ENCODE data around the gene LRIG2. TPM values are rescaled to one million over a fixed set of nuclear protein-coding genes. Genes with fewer than 3 reads are reported as not detected.

Gene LRIG2
- total RNA-seq, 3 donors from 2014 or later (not counting 1 experiment from before 2014, with no cell fraction given) = 20.2 to 28.5 (median 23.7) TPM

DNA sequence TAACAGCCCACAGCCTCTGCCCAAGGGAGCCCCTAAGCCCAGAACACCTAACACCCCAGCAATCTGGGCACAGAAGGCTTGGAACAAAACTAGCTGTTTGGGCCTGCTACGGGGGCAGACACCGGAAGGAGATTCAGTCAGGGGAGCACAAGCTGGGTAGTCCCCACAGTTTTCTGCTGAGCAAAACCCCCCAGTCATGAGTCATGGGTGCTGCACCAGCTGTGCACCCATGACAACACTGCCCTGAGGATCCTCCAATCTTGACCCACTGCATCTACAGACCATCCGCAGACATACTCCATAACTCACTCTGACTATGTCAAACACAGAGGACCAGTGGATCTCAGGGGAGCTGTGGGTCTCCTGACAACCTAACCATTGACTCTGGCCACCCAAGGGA lies 105.1 kb downstream of the LRIG2 start:
- no peaks in the 10 kb centered on the region for H3K4me1 ChIP-seq (ENCODE audit: control insufficient read depth, insufficient read depth, low read length)
- Mint-ChIP-seq H3K36me3 (no peaks in the 10 kb centered on the region), H3K27ac (no peak overlapping the region), H3K9me3 (no peaks in the 10 kb centered on the region), H3K4me3 (no peak overlapping the region), H3K27me3 (ENCODE audit: low read depth in 2 of 2) (peaks cover 25 to 60% of the 10 kb centered on the region in 2 donors), H3K4me1 (no peaks in the 10 kb centered on the region)
- H3K4me3 ChIP-seq (ENCODE audit: low read length) = no peak overlapping the region
- peaks cover 3% of the 10 kb centered on the region for H3K9me3 ChIP-seq (ENCODE audit: control insufficient read depth, insufficient read depth, low read length)
- TF ChIP-seq CTCF (IDR thresholded peaks at IDR 0.05) = no peak
- no peak overlapping the region for H3K27ac ChIP-seq (ENCODE audit: low read length)
- WGBS (ENCODE audit: insufficient coverage) = 92% methylated on average over 3 of the region's 3 CpGs
- intact Hi-C loops (cut with micrococcal nuclease) = no loop called here
- H3K27me3 ChIP-seq (ENCODE audit: control insufficient read depth, insufficient read depth, low read length) = no peaks in the 10 kb centered on the region
- no peaks in the 10 kb centered on the region for H3K36me3 ChIP-seq (ENCODE audit: control insufficient read depth, insufficient read depth, low read length)
- no peak for ATAC-seq
- no peak for DNase-seq

DNA sequence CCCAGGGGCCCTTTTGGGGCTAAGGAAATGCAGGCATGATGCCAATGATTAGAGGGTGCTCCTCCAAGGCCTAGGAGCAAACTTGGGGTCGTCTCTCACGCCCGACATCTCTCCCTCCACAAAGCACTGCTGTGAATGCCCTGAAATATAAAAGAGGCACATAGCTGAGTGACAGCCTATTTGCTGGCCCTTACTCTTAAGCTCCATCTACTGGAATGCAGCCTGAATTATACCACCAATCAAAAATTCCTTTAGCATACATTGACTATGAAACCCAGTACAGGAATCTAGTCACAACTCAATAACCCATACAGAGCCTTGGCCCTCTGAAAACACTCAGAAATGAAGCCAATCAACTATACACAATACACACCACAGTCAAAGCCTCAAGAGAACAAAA lies 105.5 kb downstream of the LRIG2 start:
- no peak for DNase-seq
- no peak for TF ChIP-seq CTCF (IDR thresholded peaks at IDR 0.05)
- whole genome bisulfite sequencing (ENCODE audit: insufficient coverage) = 91% methylated on average over 3 of the region's 3 CpGs
- no peaks in the 10 kb centered on the region for H3K4me1 Mint-ChIP-seq
- Histone ChIP-seq H3K9me3 (ENCODE audit: control insufficient read depth, insufficient read depth, low read length) (no peaks in the 10 kb centered on the region), H3K27ac (ENCODE audit: low read length) (no peak overlapping the region), H3K4me1 (ENCODE audit: control insufficient read depth, insufficient read depth, low read length) (no peaks in the 10 kb centered on the region), H3K36me3 (ENCODE audit: control insufficient read depth, insufficient read depth, low read length) (no peaks in the 10 kb centered on the region), H3K27me3 (ENCODE audit: control insufficient read depth, insufficient read depth, low read length) (no peaks in the 10 kb centered on the region), H3K4me3 (ENCODE audit: low read length) (no peak overlapping the region)
- H3K27me3 Mint-ChIP-seq (ENCODE audit: low read depth in 2 of 2) = peaks cover 25 to 58% of the 10 kb centered on the region in 2 donors
- no peaks in the 10 kb centered on the region for H3K36me3 Mint-ChIP-seq
- no peaks in the 10 kb centered on the region for H3K9me3 Mint-ChIP-seq
- no peak overlapping the region for H3K4me3 Mint-ChIP-seq
- intact Hi-C loops (cut with micrococcal nuclease) = no loop called here
- H3K27ac Mint-ChIP-seq = no peak overlapping the region
- no peak for ATAC-seq

Other genes with a start within 250 kb of the LRIG2 start
- 10 to 100 TPM in 2 of 3 donors, 1 to 10 TPM in 1; 8.7 to 18.5 (median 14.0) TPM for gene SLC16A1, start 117.0 kb upstream of the LRIG2 start, total RNA-seq